Natural killer cell (primary cell): Measurements from ENCODE around the gene CRTC1. TPM values are rescaled to one million over a fixed set of nuclear protein-coding genes. Genes with fewer than 3 reads are reported as not detected.

Experiments used
- ATAC-seq, 3 donors: fragments of 150-1000 bp in 2 of 3; fragments of 200-7000 bp in 1 of 3; cut with Tn5 transposase; 1 replicate in 1 of 3; 2 replicates in 2 of 3; pipeline ENCODE4 v1.10.0; 2021; ENCODE audit warnings: mild to moderate bottlenecking in 2 of 3, moderate library complexity in 2 of 3
- DNase-seq, 2 donors: peaks; one replicate each; pipeline versions ENCODE4 v3.0.0 to v3.0.0-alpha.2; 2013 to 2021; ENCODE audit warnings: mixed read lengths in 1 of 2
- H3K27ac ChIP-seq: one replicate; pipeline ENCODE4 v1.5.1; 2013; ENCODE audit warnings: mild to moderate bottlenecking, low read length
- H3K27me3 ChIP-seq: one replicate; pipeline ENCODE4 v1.6.1; 2013; ENCODE audit warnings: low read length; ENCODE audit not compliant: control insufficient read depth, insufficient read depth
- H3K36me3 ChIP-seq: one replicate; pipeline ENCODE4 v1.6.1; 2013; ENCODE audit warnings: low read length; ENCODE audit not compliant: control insufficient read depth, insufficient read depth
- H3K4me1 ChIP-seq: one replicate; pipeline ENCODE4 v1.6.1; 2013; ENCODE audit warnings: low read length; ENCODE audit not compliant: control insufficient read depth, insufficient read depth
- H3K4me3 ChIP-seq: one replicate; pipeline ENCODE4 v1.5.1; 2013; ENCODE audit warnings: low read length
- H3K9me3 ChIP-seq: one replicate; pipeline ENCODE4 v1.6.1; 2013; ENCODE audit warnings: low read length; ENCODE audit not compliant: control insufficient read depth, insufficient read depth
- H3K27ac Mint-ChIP-seq, 2 donors: one replicate each; pipeline ENCODE4 v1.8.0; 2022; ENCODE audit warnings: mild to moderate bottlenecking in 2 of 2, mixed read lengths in 2 of 2, moderate library complexity in 1 of 2
- H3K27me3 Mint-ChIP-seq, 2 donors: one replicate each; pipeline ENCODE4 v1.8.0; 2022; ENCODE audit warnings: low read depth in 2 of 2, mixed read lengths in 2 of 2
- H3K36me3 Mint-ChIP-seq: one replicate; pipeline ENCODE4 v1.8.0; 2022; ENCODE audit warnings: mixed read lengths
- H3K4me1 Mint-ChIP-seq, 2 donors: one replicate each; pipeline ENCODE4 v1.8.0; 2022; ENCODE audit warnings: mixed read lengths in 2 of 2
- H3K4me3 Mint-ChIP-seq: one replicate; pipeline ENCODE4 v1.8.0; 2022; ENCODE audit warnings: mild to moderate bottlenecking, moderate library complexity, mixed read lengths
- H3K9me3 Mint-ChIP-seq, 2 donors: one replicate each; pipeline ENCODE4 v1.8.0; 2022; ENCODE audit warnings: mixed read lengths in 2 of 2
- CTCF ChIP-seq: fragments of 200-600 bp; IDR thresholded peaks from one replicate; pipeline ENCODE4 v1.8.0; 2022; ENCODE audit warnings: antibody characterized with exemption
- WGBS: methylation state at CpG from one replicate; pipeline ENCODE4 v1.1.7; 2013; ENCODE audit warnings: missing lambda C conversion rate; ENCODE audit not compliant: insufficient coverage; 5-methylcytosine and 5-hydroxymethylcytosine counted together
- intact Hi-C: fragments of 100-400 bp; cut with micrococcal nuclease; formaldehyde crosslinking; loops from one replicate; pipeline ENCODE4 v1.14.2; 2022
- total RNA-seq, 4 donors: library from RNA; stranded (reverse); fragments of 120-200 nt in 1 of 4; gene quantifications; one replicate each; pipeline versions ENCODE4 v1.2.3 to v1.2.4, GENCODE V29; 2013 to 2022

Gene CRTC1
- total RNA-seq, 3 donors from 2014 or later (not counting 1 experiment from before 2014, with no cell fraction given) = 14.1 to 17.0 (median 14.3) TPM

DNA sequence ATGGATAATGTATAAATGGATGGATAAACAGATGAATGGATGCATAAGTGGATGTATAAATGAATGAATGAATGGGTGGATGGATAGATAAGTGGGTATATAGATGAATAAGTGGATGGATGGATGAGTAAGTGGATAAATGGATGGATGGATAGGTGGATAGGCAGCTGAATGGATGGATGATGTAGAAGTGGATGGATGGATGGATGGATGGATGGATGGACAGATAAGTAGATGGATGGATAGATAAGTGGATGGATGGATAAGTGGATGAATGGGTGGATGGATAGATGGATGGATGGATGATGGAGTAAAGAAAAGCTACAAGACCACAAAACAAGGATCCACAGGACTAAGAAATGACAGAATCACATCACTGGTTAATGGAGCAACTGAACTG, 116.6 kb downstream of the CRTC1 start:
- Mint-ChIP-seq H3K27me3 (peaks cover 8 to 9% of the 10 kb centered on the region in 2 donors), H3K27ac (no peak overlapping the region), H3K36me3 (no peaks in the 10 kb centered on the region), H3K9me3 (no peaks in the 10 kb centered on the region), H3K4me3 (no peak overlapping the region), H3K4me1 (no peaks in the 10 kb centered on the region)
- peaks cover 14% of the 10 kb centered on the region for H3K27me3 ChIP-seq
- no peaks in the 10 kb centered on the region for H3K9me3 ChIP-seq
- H3K27ac ChIP-seq = no peak overlapping the region
- DNase-seq (no peak), ATAC-seq (no peak)
- no peaks in the 10 kb centered on the region for H3K36me3 ChIP-seq
- H3K4me1 ChIP-seq = no peaks in the 10 kb centered on the region
- H3K4me3 ChIP-seq = no peak overlapping the region
- TF ChIP-seq CTCF = no peak
- intact Hi-C loops = no loop called here

- Mint-ChIP-seq H3K9me3 (no peaks in the 10 kb centered on the region), H3K27ac (no peak overlapping the region), H3K4me1 (no peaks in the 10 kb centered on the region), H3K4me3 (no peak overlapping the region), H3K36me3 (no peaks in the 10 kb centered on the region), H3K27me3 (peaks cover 8 to 9% of the 10 kb centered on the region in 2 donors)
- DNase-seq = no peak
- H3K27ac ChIP-seq = no peak overlapping the region
- H3K27me3 ChIP-seq = peaks cover 11% of the 10 kb centered on the region
- no peaks in the 10 kb centered on the region for H3K4me1 ChIP-seq
- H3K36me3 ChIP-seq = no peaks in the 10 kb centered on the region
- intact Hi-C loops = no loop called here
- H3K4me3 ChIP-seq = no peak overlapping the region
- no peak for ATAC-seq
- no peak for TF ChIP-seq CTCF
- no peaks in the 10 kb centered on the region for H3K9me3 ChIP-seq
- WGBS = 82% methylated on average over 10 of the region's 10 CpGs
Measured at GRCh38 chr19:18800636-18801035, 117.2 kb downstream of the CRTC1 start.

DNA sequence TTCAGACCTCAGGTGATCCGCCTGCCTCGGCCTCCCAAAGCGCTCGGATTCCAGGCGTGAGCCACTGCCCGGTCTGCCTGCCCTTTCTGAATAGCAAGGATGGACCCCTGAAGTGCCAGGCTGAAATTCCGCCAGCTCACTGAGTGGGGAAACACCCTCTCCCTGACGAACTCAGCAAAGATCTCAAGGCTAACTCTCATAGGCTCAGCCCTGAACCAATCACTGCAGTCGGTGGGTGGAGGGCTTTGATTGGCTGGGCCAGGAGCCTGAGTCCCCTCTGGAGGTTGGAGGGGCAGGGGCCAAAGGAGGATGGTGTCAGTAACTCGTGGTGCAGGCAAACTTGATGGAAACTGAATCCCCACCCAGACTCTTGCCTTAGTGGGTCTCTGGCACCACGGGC, 118.9 kb downstream of the CRTC1 start:
- DNase-seq = no peak
- Histone ChIP-seq H3K27ac (no peak overlapping the region), H3K36me3 (no peaks in the 10 kb centered on the region), H3K27me3 (peaks cover 8% of the 10 kb centered on the region), H3K4me1 (no peaks in the 10 kb centered on the region), H3K4me3 (no peak overlapping the region), H3K9me3 (no peaks in the 10 kb centered on the region)
- 79% methylated on average over 11 of the region's 11 CpGs for WGBS
- TF ChIP-seq CTCF = no peak
- Mint-ChIP-seq H3K9me3 (no peaks in the 10 kb centered on the region), H3K36me3 (no peaks in the 10 kb centered on the region), H3K27ac (no peak overlapping the region), H3K4me3 (no peak overlapping the region), H3K27me3 (peaks cover 3 to 4% of the 10 kb centered on the region in 2 donors), H3K4me1 (no peaks in the 10 kb centered on the region)
- ATAC-seq = no peak
- intact Hi-C loops = no loop called here

GRCh38 chr19:18803550-18804138, 120.2 kb downstream of the CRTC1 start:
- 88% methylated on average over 5 of the region's 5 CpGs for WGBS

More at GRCh38 chr19:18803550-18804138, 120.2 kb downstream of the CRTC1 start:
- Histone ChIP-seq H3K9me3 (no peaks in the 10 kb centered on the region), H3K4me3 (no peak overlapping the region), H3K4me1 (no peaks in the 10 kb centered on the region), H3K27ac (no peak overlapping the region), H3K36me3 (no peaks in the 10 kb centered on the region), H3K27me3 (peaks cover 4% of the 10 kb centered on the region)
- no peaks in the 10 kb centered on the region for H3K9me3 Mint-ChIP-seq
- intact Hi-C loops = no loop called here
- H3K27ac Mint-ChIP-seq = no peak overlapping the region
- no peaks in the 10 kb centered on the region for H3K27me3 Mint-ChIP-seq
- no peaks in the 10 kb centered on the region for H3K36me3 Mint-ChIP-seq
- TF ChIP-seq CTCF = no peak
- no peak for ATAC-seq
- no peaks in the 10 kb centered on the region for H3K4me1 Mint-ChIP-seq
- no peak for DNase-seq
- H3K4me3 Mint-ChIP-seq = no peak overlapping the region
